H1 (cell line): ENCODE measurements around the gene ACACA. TPM values are rescaled to one million over a fixed set of nuclear protein-coding genes. Genes with fewer than 3 reads are reported as not detected.

Experiments
- CTCF ChIA-PET: fragments of 300-600 bp; sonication (Branson Sonifier 250); formaldehyde crosslinking; loops from one replicate; lab custom pipeline; 2021; ENCODE audit not compliant: partially characterized antibody; lab: Charles Lee
- POLR2A ChIA-PET: fragments of 300-600 bp; sonication (Branson Sonifier 250); formaldehyde crosslinking; loops from one replicate; lab custom pipeline; 2021; ENCODE audit warnings: inconsistent platforms; ENCODE audit not compliant: partially characterized antibody; lab: Charles Lee
- DNase-seq, 2 experiments: peaks; one replicate each; pipeline versions ENCODE4 v3.0.0 to v3.0.0-alpha.2; 2010 to 2022; ENCODE audit warnings: low spot score in 2 of 2, low read depth in 1 of 2, mixed read lengths in 1 of 2
- FAIRE-seq: peaks from 2 replicates; lab custom pipeline; 2011; peaks lifted over from hg19 to GRCh38; lab: Jason Lieb, UNC
- H2AFZ ChIP-seq: 2 replicates; pipeline ENCODE4 v1.8.1; 2012; ENCODE audit warnings: low read length, inconsistent platforms
- H2AK5ac ChIP-seq: 2 replicates; pipeline ENCODE4 v1.6.1; 2013; ENCODE audit warnings: low read depth, low read length
- H2BK120ac ChIP-seq: replicated peaks from 2 replicates; pipeline ENCODE3; 2013; ENCODE audit warnings: low read depth, low read length, inconsistent platforms
- H2BK12ac ChIP-seq: 2 replicates; pipeline ENCODE4 v1.6.1; 2013; ENCODE audit warnings: low read depth, low read length
- H2BK15ac ChIP-seq: 2 replicates; pipeline ENCODE4 v1.6.1; 2013; ENCODE audit warnings: low read length
- H2BK20ac ChIP-seq: 2 replicates; pipeline ENCODE4 v1.6.1; 2013; ENCODE audit warnings: low read length
- H2BK5ac ChIP-seq: 2 replicates; pipeline ENCODE4 v1.6.1; 2013; ENCODE audit warnings: low read depth, low read length
- H3K14ac ChIP-seq: 2 replicates; pipeline ENCODE4 v1.6.1; 2013; ENCODE audit warnings: inconsistent platforms; ENCODE audit not compliant: insufficient read length
- H3K18ac ChIP-seq: 2 replicates; pipeline ENCODE4 v1.6.1; 2013; ENCODE audit warnings: low read length; ENCODE audit errors: extremely low read depth
- H3K23ac ChIP-seq: 2 replicates; pipeline ENCODE4 v1.6.1; 2013; ENCODE audit warnings: inconsistent platforms; ENCODE audit not compliant: insufficient read length
- H3K23me2 ChIP-seq: 2 replicates; pipeline ENCODE4 v1.6.1; 2013; ENCODE audit warnings: low read depth, low read length
- H3K27ac ChIP-seq: 2 replicates; pipeline ENCODE4 v1.6.1; 2011; ENCODE audit warnings: low read depth, low read length, inconsistent platforms
- H3K27me3 ChIP-seq, 4 experiments: replicated peaks in 1 of 4; 1 replicate in 1 of 4; 2 replicates in 3 of 4; pipeline versions ENCODE4 v1.6.1 to v1.8.1; 2011 to 2013; ENCODE audit warnings: low read length in 3 of 4, mild to moderate bottlenecking in 3 of 4, inconsistent platforms in 2 of 4, mixed read lengths in 2 of 4, moderate library complexity in 1 of 4; ENCODE audit not compliant: control insufficient read depth in 3 of 4, insufficient read depth in 3 of 4; ENCODE audit errors: extremely low read depth in 1 of 4
- H3K36me3 ChIP-seq, 4 experiments: 2 replicates each; pipeline versions ENCODE4 v1.6.1 to v1.8.1; 2011 to 2013; ENCODE audit warnings: mild to moderate bottlenecking in 4 of 4, low read length in 3 of 4, moderate library complexity in 2 of 4, control low read depth in 1 of 4, inconsistent platforms in 1 of 4; ENCODE audit not compliant: insufficient read depth in 4 of 4, control insufficient read depth in 2 of 4
- H3K4ac ChIP-seq: replicated peaks from 2 replicates; pipeline ENCODE3; 2013; ENCODE audit warnings: low read length, low read depth, mixed read lengths, inconsistent platforms; ENCODE audit not compliant: insufficient read length
- H3K4me1 ChIP-seq, 4 experiments: replicated peaks in 1 of 4; 1 replicate in 1 of 4; 2 replicates in 3 of 4; pipeline versions ENCODE4 v1.6.1 to v1.8.1; 2011 to 2013; ENCODE audit warnings: low read length in 3 of 4, inconsistent platforms in 2 of 4, mixed read lengths in 1 of 4; ENCODE audit not compliant: insufficient read depth in 4 of 4, control insufficient read depth in 3 of 4
- H3K4me2 ChIP-seq, 2 experiments: 2 replicates each; pipeline versions ENCODE4 v1.6.1 to v1.8.1; 2011 to 2013; ENCODE audit warnings: low read depth in 2 of 2, low read length in 2 of 2, control low read depth in 1 of 2, inconsistent platforms in 1 of 2, mild to moderate bottlenecking in 1 of 2; ENCODE audit not compliant: insufficient read depth in 1 of 2
- H3K4me3 ChIP-seq, 4 experiments: fragments of 200-600, 300-600 bp in 1 of 4; sonication (generic), shearing (Covaris generic), sonication (Bioruptor Twin) in 1 of 4; 2 replicates each; pipeline versions ENCODE4 v1.5.1 to v1.8.1; 2011 to 2016; ENCODE audit warnings: low read length in 4 of 4, low read depth in 3 of 4, control low read depth in 2 of 4, inconsistent platforms in 2 of 4, mild to moderate bottlenecking in 2 of 4, mixed read lengths in 1 of 4, moderate library complexity in 1 of 4; ENCODE audit not compliant: insufficient read depth in 2 of 4; ENCODE audit errors: extremely low read depth in 1 of 4
- H3K56ac ChIP-seq: replicated peaks from 2 replicates; pipeline ENCODE3; 2013; ENCODE audit warnings: low read depth, mild to moderate bottlenecking, mixed read lengths, low read length, inconsistent platforms; ENCODE audit not compliant: insufficient read length
- H3K79me1 ChIP-seq: 2 replicates; pipeline ENCODE4 v1.6.1; 2013; ENCODE audit warnings: low read depth, low read length, control low read depth
- H3K79me2 ChIP-seq, 2 experiments: 2 replicates each; pipeline versions ENCODE4 v1.6.1 to v1.8.1; 2012 to 2013; ENCODE audit warnings: low read length in 2 of 2, mild to moderate bottlenecking in 2 of 2, inconsistent platforms in 1 of 2; ENCODE audit not compliant: insufficient read depth in 2 of 2, control insufficient read depth in 1 of 2
- H3K9ac ChIP-seq, 4 experiments: replicated peaks in 1 of 4; 1 replicate in 1 of 4; 2 replicates in 3 of 4; pipeline versions ENCODE4 v1.6.1 to v1.8.1; 2011 to 2013; ENCODE audit warnings: low read depth in 3 of 4, low read length in 3 of 4, control low read depth in 2 of 4, mild to moderate bottlenecking in 2 of 4, moderate library complexity in 2 of 4, inconsistent platforms in 1 of 4; ENCODE audit errors: extremely low read depth in 1 of 4
- H3K9me3 ChIP-seq, 2 experiments: 2 replicates each; pipeline versions ENCODE4 v1.6.1 to v1.8.1; 2012 to 2013; ENCODE audit warnings: mild to moderate bottlenecking in 2 of 2, moderate library complexity in 2 of 2, control low read depth in 1 of 2, inconsistent platforms in 1 of 2, low read depth in 1 of 2, low read length in 1 of 2, mixed read lengths in 1 of 2; ENCODE audit not compliant: insufficient read depth in 2 of 2
- H4K20me1 ChIP-seq, 2 experiments: replicated peaks in 1 of 2; 2 replicates each; pipeline versions ENCODE3 to v1.8.1; 2011 to 2013; ENCODE audit warnings: inconsistent platforms in 2 of 2, low read length in 2 of 2, mild to moderate bottlenecking in 1 of 2; ENCODE audit not compliant: insufficient read depth in 2 of 2, control insufficient read depth in 1 of 2
- H4K5ac ChIP-seq: 2 replicates; pipeline ENCODE4 v1.6.1; 2013; ENCODE audit warnings: low read length, low read depth, mixed read lengths, inconsistent platforms; ENCODE audit not compliant: insufficient read length
- H4K8ac ChIP-seq: 2 replicates; pipeline ENCODE4 v1.8.0; 2013; ENCODE audit warnings: mild to moderate bottlenecking, moderate library complexity, low read length, inconsistent platforms; ENCODE audit not compliant: insufficient read depth; ENCODE audit errors: extremely low read depth
- H4K91ac ChIP-seq: replicated peaks from 2 replicates; pipeline ENCODE3; 2013; ENCODE audit warnings: low read length, mixed read lengths, inconsistent platforms; ENCODE audit not compliant: insufficient read length
- TAF7 ChIP-seq: optimal IDR thresholded peaks from 2 replicates; pipeline ENCODE3; 2011; ENCODE audit warnings: low read depth, mild to moderate bottlenecking, inconsistent platforms, low read length, moderate library complexity, borderline replicate concordance
- TBP ChIP-seq: IDR thresholded peaks from 2 replicates; pipeline ENCODE4 v1.6.1; 2011; ENCODE audit warnings: low read depth, low read length, improper control_type of control experiment
- TEAD4 ChIP-seq: IDR thresholded peaks from 2 replicates; pipeline ENCODE4 v1.6.1; 2012; ENCODE audit warnings: low read depth, low read length, inconsistent platforms, mixed read lengths
- WGBS, 2 experiments: shearing (Covaris generic) in 1 of 2; methylation state at CpG; one replicate each; pipeline versions ENCODE4 v1.1.6 to v1.1.7; 2013 to 2015; ENCODE audit warnings: low lambda C conversion rate in 2 of 2, mixed read lengths in 2 of 2, inconsistent platforms in 1 of 2, low coverage in 1 of 2, missing lambda C conversion rate in 1 of 2; ENCODE audit not compliant: insufficient replicate concordance in 2 of 2, insufficient coverage in 1 of 2, insufficient read length in 1 of 2; ENCODE audit errors: extremely low coverage in 1 of 2, missing lambda C conversion rate in 1 of 2; 5-methylcytosine and 5-hydroxymethylcytosine counted together
- polyA plus RNA-seq, 7 experiments: library from polyadenylated mRNA; depleted of rRNA in 3 of 7; stranded (reverse) in 5 of 7; unstranded in 2 of 7; fragments of >200 nt in 5 of 7; fragments of 200-250 nt in 2 of 7; gene quantifications; 1 replicate in 5 of 7; 2 replicates in 1 of 7; 4 replicates in 1 of 7; pipeline versions ENCODE4 v1.2.1 to v1.2.3, GENCODE V29; 2011 to 2013; ENCODE audit warnings: missing spikeins in 2 of 7, mixed read lengths in 2 of 7
- total RNA-seq: library from RNA; stranded (reverse); fragmentation: NEBNext Ultra II Directional; extraction: Animal tissue kit (Norgen Biotek cat#: 25700); gene quantifications from 2 replicates; pipeline ENCODE4 v1.2.1, GENCODE V29; 2021

Gene ACACA
- total and polyA plus RNA-seq, 2 of the 8 experiments (the other 6 are each of a cell fraction or from before 2014, with no cell fraction given), result 74.0 to 160 TPM

DNA sequence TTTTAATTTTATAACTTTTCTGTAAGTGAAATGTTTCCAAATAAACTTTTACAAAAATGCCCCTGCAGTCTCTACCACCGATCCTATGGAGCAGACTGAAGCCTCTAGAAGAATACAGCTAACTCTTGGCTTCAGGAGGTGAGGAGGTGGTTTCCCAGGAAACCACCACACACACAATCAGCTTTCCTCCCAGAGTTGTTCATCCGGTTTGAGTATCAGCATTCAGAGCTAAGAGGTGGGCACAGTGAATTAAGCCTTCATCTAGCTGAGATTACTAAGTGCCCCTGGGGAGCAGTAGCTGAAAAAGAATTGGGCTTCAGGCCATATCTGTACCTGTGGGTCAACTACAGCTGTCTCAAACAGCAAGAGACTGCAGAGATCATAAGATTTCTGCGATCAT is 318.2 kb downstream of the ACACA start:
- Histone ChIP-seq H2AFZ (no peak overlapping the region), H3K23me2 (no peaks in the 10 kb centered on the region), H3K9me3 (no peaks in the 10 kb centered on the region), H3K4me1 (peaks cover 0 to 10% (median under 1%) of the 10 kb centered on the region in 4 experiments; a peak in 4 of 7 replicates), H2BK120ac (no peak overlapping the region), H3K4ac (no peak overlapping the region), H3K18ac (no peak overlapping the region), H2BK12ac (no peak overlapping the region), H3K23ac (no peak overlapping the region), H2BK5ac (no peak overlapping the region), H4K20me1 (no peaks in the 10 kb centered on the region), H3K79me2 (no peaks in the 10 kb centered on the region), H2BK15ac (no peak overlapping the region), H3K4me3 (no peak overlapping the region), H2AK5ac (no peak overlapping the region), H3K27me3 (no peaks in the 10 kb centered on the region), H3K56ac (no peak overlapping the region), H3K36me3 (peaks cover 6 to 49% (median 36%) of the 10 kb centered on the region in 4 experiments; a peak in 7 of 8 replicates), H4K5ac (no peak overlapping the region), H3K4me2 (no peak overlapping the region), H3K27ac (no peak overlapping the region), H3K79me1 (no peaks in the 10 kb centered on the region), H2BK20ac (no peak overlapping the region), H4K8ac (no peak overlapping the region), H4K91ac (no peak overlapping the region), H3K14ac (no peak overlapping the region), H3K9ac (no peak overlapping the region)
- POLR2A ChIA-PET, result interaction anchor here (1.1 to 1.4 kb wide), 2 partner anchors 10 to 147 kb away, joined by 3 to 4 read pairs; no protein-coding TSS in a partner anchor
- FAIRE-seq (no peak), DNase-seq (no peak)
- 87% methylated on average over 3 of the region's 3 CpGs; no CpG with 5 or more reads in 1 of the 2 experiments for WGBS, 2 experiments
- CTCF ChIA-PET, result interaction anchor here (0.8 to 2.1 kb wide), 7 partner anchors 26 to 470 kb away, joined by 3 to 7 read pairs (median 4); no protein-coding TSS in a partner anchor
- TF ChIP-seq TEAD4 (no peak), TAF7 (no peak), TBP (no peak)
